Measurements from ENCODE around the gene VTI1A. TPM values are rescaled to one million over a fixed set of nuclear protein-coding genes. Genes with fewer than 3 reads are reported as not detected.

The VTI1A gene
- total and polyA plus RNA-seq, 2 of the 8 experiments (the other 6 are each of a cell fraction or from before 2014, with no cell fraction given): 6.0 to 20.0 TPM

DNA sequence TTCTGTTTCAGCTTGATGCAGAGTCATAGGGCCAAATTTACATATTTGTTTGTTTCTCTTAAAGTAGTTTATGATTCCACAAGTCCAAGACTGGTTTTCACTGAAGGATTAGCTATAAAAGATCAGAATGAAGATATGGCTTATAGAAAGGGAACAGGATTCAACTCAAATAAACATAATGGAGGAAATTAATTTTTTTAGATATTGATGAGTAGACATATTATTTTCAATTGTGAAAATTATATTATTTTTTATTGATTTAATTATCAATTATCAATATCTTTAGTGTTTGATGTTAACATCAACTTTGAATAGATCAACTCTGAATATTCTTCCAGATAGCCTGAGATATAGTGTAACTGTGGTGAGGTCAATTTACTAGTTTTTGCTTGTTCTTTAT, 68.1 kb downstream of the VTI1A start (continued):
- TF ChIP-seq, protein P1, sequence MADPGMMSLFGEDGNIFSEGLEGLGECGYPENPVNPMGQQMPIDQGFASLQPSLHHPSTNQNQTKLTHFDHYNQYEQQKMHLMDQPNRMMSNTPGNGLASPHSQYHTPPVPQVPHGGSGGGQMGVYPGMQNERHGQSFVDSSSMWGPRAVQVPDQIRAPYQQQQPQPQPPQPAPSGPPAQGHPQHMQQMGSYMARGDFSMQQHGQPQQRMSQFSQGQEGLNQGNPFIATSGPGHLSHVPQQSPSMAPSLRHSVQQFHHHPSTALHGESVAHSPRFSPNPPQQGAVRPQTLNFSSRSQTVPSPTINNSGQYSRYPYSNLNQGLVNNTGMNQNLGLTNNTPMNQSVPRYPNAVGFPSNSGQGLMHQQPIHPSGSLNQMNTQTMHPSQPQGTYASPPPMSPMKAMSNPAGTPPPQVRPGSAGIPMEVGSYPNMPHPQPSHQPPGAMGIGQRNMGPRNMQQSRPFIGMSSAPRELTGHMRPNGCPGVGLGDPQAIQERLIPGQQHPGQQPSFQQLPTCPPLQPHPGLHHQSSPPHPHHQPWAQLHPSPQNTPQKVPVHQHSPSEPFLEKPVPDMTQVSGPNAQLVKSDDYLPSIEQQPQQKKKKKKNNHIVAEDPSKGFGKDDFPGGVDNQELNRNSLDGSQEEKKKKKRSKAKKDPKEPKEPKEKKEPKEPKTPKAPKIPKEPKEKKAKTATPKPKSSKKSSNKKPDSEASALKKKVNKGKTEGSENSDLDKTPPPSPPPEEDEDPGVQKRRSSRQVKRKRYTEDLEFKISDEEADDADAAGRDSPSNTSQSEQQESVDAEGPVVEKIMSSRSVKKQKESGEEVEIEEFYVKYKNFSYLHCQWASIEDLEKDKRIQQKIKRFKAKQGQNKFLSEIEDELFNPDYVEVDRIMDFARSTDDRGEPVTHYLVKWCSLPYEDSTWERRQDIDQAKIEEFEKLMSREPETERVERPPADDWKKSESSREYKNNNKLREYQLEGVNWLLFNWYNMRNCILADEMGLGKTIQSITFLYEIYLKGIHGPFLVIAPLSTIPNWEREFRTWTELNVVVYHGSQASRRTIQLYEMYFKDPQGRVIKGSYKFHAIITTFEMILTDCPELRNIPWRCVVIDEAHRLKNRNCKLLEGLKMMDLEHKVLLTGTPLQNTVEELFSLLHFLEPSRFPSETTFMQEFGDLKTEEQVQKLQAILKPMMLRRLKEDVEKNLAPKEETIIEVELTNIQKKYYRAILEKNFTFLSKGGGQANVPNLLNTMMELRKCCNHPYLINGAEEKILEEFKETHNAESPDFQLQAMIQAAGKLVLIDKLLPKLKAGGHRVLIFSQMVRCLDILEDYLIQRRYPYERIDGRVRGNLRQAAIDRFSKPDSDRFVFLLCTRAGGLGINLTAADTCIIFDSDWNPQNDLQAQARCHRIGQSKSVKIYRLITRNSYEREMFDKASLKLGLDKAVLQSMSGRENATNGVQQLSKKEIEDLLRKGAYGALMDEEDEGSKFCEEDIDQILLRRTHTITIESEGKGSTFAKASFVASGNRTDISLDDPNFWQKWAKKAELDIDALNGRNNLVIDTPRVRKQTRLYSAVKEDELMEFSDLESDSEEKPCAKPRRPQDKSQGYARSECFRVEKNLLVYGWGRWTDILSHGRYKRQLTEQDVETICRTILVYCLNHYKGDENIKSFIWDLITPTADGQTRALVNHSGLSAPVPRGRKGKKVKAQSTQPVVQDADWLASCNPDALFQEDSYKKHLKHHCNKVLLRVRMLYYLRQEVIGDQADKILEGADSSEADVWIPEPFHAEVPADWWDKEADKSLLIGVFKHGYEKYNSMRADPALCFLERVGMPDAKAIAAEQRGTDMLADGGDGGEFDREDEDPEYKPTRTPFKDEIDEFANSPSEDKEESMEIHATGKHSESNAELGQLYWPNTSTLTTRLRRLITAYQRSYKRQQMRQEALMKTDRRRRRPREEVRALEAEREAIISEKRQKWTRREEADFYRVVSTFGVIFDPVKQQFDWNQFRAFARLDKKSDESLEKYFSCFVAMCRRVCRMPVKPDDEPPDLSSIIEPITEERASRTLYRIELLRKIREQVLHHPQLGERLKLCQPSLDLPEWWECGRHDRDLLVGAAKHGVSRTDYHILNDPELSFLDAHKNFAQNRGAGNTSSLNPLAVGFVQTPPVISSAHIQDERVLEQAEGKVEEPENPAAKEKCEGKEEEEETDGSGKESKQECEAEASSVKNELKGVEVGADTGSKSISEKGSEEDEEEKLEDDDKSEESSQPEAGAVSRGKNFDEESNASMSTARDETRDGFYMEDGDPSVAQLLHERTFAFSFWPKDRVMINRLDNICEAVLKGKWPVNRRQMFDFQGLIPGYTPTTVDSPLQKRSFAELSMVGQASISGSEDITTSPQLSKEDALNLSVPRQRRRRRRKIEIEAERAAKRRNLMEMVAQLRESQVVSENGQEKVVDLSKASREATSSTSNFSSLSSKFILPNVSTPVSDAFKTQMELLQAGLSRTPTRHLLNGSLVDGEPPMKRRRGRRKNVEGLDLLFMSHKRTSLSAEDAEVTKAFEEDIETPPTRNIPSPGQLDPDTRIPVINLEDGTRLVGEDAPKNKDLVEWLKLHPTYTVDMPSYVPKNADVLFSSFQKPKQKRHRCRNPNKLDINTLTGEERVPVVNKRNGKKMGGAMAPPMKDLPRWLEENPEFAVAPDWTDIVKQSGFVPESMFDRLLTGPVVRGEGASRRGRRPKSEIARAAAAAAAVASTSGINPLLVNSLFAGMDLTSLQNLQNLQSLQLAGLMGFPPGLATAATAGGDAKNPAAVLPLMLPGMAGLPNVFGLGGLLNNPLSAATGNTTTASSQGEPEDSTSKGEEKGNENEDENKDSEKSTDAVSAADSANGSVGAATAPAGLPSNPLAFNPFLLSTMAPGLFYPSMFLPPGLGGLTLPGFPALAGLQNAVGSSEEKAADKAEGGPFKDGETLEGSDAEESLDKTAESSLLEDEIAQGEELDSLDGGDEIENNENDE (IDR thresholded peaks at IDR 0.05; ENCODE audit: insufficient replicate concordance, low read length): no peak
